T follicular helper cell (primary cell): ENCODE results near the gene SLC25A13.

Experiments
- DNase-seq: peaks from one replicate; pipeline ENCODE4 v3.0.0-alpha.2; 2020; ENCODE audit warnings: low read depth

SLC25A13 gene

GRCh38 chr7:96241855-96242254 lies 80.0 kb downstream of the SLC25A13 start:
- no peak for DNase-seq

- DNase-seq: no peak
Measured at GRCh38 chr7:96238976-96239766, 82.7 kb downstream of the SLC25A13 start.

GRCh38 chr7:96238474-96238873 lies 83.4 kb downstream of the SLC25A13 start:
- DNase-seq: no peak

- no peak for DNase-seq
Measured at GRCh38 chr7:96237040-96237439, 84.9 kb downstream of the SLC25A13 start.

GRCh38 chr7:96236198-96237039 lies 85.5 kb downstream of the SLC25A13 start:
- DNase-seq: no peak

GRCh38 chr7:96235281-96235680 lies 86.6 kb downstream of the SLC25A13 start:
- DNase-seq: no peak

- no peak for DNase-seq
Measured at GRCh38 chr7:96233528-96234154, 88.3 kb downstream of the SLC25A13 start.

GRCh38 chr7:96233084-96233483 lies 88.8 kb downstream of the SLC25A13 start:
- no peak for DNase-seq

- DNase-seq: no peak
Measured at GRCh38 chr7:96228760-96229159, 93.1 kb downstream of the SLC25A13 start.

- DNase-seq: no peak
Measured at GRCh38 chr7:96225251-96225650, 96.6 kb downstream of the SLC25A13 start.

GRCh38 chr7:96224685-96225084 lies 97.2 kb downstream of the SLC25A13 start:
- DNase-seq: no peak

GRCh38 chr7:96224073-96224472 lies 97.8 kb downstream of the SLC25A13 start:
- DNase-seq: no peak

GRCh38 chr7:96221888-96222287 lies 100.0 kb downstream of the SLC25A13 start:
- DNase-seq: no peak

GRCh38 chr7:96219378-96220130 lies 102.3 kb downstream of the SLC25A13 start:
- DNase-seq: no peak

GRCh38 chr7:96218664-96219243 lies 103.1 kb downstream of the SLC25A13 start:
- DNase-seq: no peak

- no peak for DNase-seq
Measured at GRCh38 chr7:96217147-96217546, 104.8 kb downstream of the SLC25A13 start.

- DNase-seq: no peak
Measured at GRCh38 chr7:96216373-96216772, 105.5 kb downstream of the SLC25A13 start.

- no peak for DNase-seq
Measured at GRCh38 chr7:96212474-96212873, 109.4 kb downstream of the SLC25A13 start.

GRCh38 chr7:96211954-96212353 lies 109.9 kb downstream of the SLC25A13 start:
- no peak for DNase-seq

GRCh38 chr7:96205665-96206064 lies 116.2 kb downstream of the SLC25A13 start:
- no peak for DNase-seq

GRCh38 chr7:96204601-96205000 lies 117.3 kb downstream of the SLC25A13 start:
- DNase-seq: no peak

- no peak for DNase-seq
Measured at GRCh38 chr7:96203786-96204185, 118.1 kb downstream of the SLC25A13 start.
